Activated B cell treated with CpG ODN at 0.5 μM for 24 hours (primary cell): Measurements from ENCODE around the gene PAK2. TPM values are rescaled to one million over a fixed set of nuclear protein-coding genes. Genes with fewer than 3 reads are reported as not detected.

Experiments
- ATAC-seq: fragments of 200-7000 bp; cut with Tn5 transposase; one replicate; pipeline ENCODE4 v1.10.0; 2021; ENCODE audit warnings: low read depth, mild to moderate bottlenecking, moderate library complexity
- CTCF ChIA-PET: fragments of 350-600 bp; sonication (Branson Sonifier 250); formaldehyde crosslinking; loops from one replicate; lab custom pipeline; 2021; ENCODE audit warnings: antibody characterized with exemption; lab: Charles Lee
- POLR2A ChIA-PET: fragments of 350-600 bp; sonication (Branson Sonifier 250); formaldehyde crosslinking; loops from one replicate; lab custom pipeline; 2021; ENCODE audit warnings: antibody characterized with exemption; lab: Charles Lee
- DNase-seq: peaks from one replicate; pipeline ENCODE4 v3.0.0; 2022
- H3K27ac Mint-ChIP-seq: one replicate; pipeline ENCODE4 v1.8.0; 2020; ENCODE audit warnings: mixed read lengths
- H3K27me3 Mint-ChIP-seq: one replicate; pipeline ENCODE4 v1.8.0; 2021; ENCODE audit warnings: mixed read lengths
- H3K36me3 Mint-ChIP-seq: one replicate; pipeline ENCODE4 v1.8.0; 2021; ENCODE audit warnings: low read depth, mixed read lengths
- H3K4me1 Mint-ChIP-seq: one replicate; pipeline ENCODE4 v1.8.0; 2021; ENCODE audit warnings: mixed read lengths
- H3K4me3 Mint-ChIP-seq: one replicate; pipeline ENCODE4 v1.8.0; 2020; ENCODE audit warnings: mild to moderate bottlenecking, mixed read lengths
- H3K9me3 Mint-ChIP-seq: one replicate; pipeline ENCODE4 v1.8.0; 2020; ENCODE audit warnings: mixed read lengths
- CTCF ChIP-seq: fragments of 200-600 bp; IDR thresholded peaks from one replicate; pipeline ENCODE4 v1.8.0; 2022; ENCODE audit warnings: antibody characterized with exemption, mild to moderate bottlenecking
- intact Hi-C: fragments of 100-400 bp; cut with micrococcal nuclease; formaldehyde crosslinking; loops from one replicate; pipeline ENCODE4 v1.15.1; 2024
- total RNA-seq: library from RNA; stranded (reverse); gene quantifications from 2 replicates; pipeline ENCODE4 v1.2.3, GENCODE V29; 2022

Gene PAK2
- total RNA-seq, 1 donor from 2014 or later, result 87.1 TPM

- no peak for TF ChIP-seq CTCF
- POLR2A ChIA-PET, result no interaction called here
- no peak overlapping the region for H3K27ac Mint-ChIP-seq
- no peaks in the 10 kb centered on the region for H3K27me3 Mint-ChIP-seq
- intact Hi-C loops, result no loop called here
- ATAC-seq, result no peak
- CTCF ChIA-PET, result no interaction called here
- no peaks in the 10 kb centered on the region for H3K9me3 Mint-ChIP-seq
- H3K36me3 Mint-ChIP-seq, result peaks cover 59% of the 10 kb centered on the region
- H3K4me3 Mint-ChIP-seq, result no peak overlapping the region
- no peak for DNase-seq
- H3K4me1 Mint-ChIP-seq, result peaks cover 9% of the 10 kb centered on the region
Observed at GRCh38 chr3:196792771-196793170, 53.1 kb downstream of the PAK2 start.

GRCh38 chr3:196793246-196793645 lies 53.6 kb downstream of the PAK2 start:
- ATAC-seq (no peak), DNase-seq (no peak)
- no peak overlapping the region for H3K27ac Mint-ChIP-seq
- POLR2A ChIA-PET, result no interaction called here
- intact Hi-C loops, result no loop called here
- no peak overlapping the region for H3K4me3 Mint-ChIP-seq
- no peaks in the 10 kb centered on the region for H3K9me3 Mint-ChIP-seq
- peaks cover 7% of the 10 kb centered on the region for H3K4me1 Mint-ChIP-seq
- CTCF ChIA-PET, result no interaction called here
- no peak for TF ChIP-seq CTCF
- peaks cover 58% of the 10 kb centered on the region for H3K36me3 Mint-ChIP-seq
- no peaks in the 10 kb centered on the region for H3K27me3 Mint-ChIP-seq

GRCh38 chr3:196794467-196794866 lies 54.8 kb downstream of the PAK2 start:
- DNase-seq (no peak), ATAC-seq (no peak)
- POLR2A ChIA-PET, result no interaction called here
- Mint-ChIP-seq H3K4me3 (no peak overlapping the region), H3K27me3 (no peaks in the 10 kb centered on the region), H3K36me3 (peaks cover 52% of the 10 kb centered on the region), H3K9me3 (no peaks in the 10 kb centered on the region), H3K27ac (no peak overlapping the region), H3K4me1 (peaks cover 6% of the 10 kb centered on the region)
- intact Hi-C loops, result no loop called here
- TF ChIP-seq CTCF, result no peak
- CTCF ChIA-PET, result no interaction called here

GRCh38 chr3:196796317-196796716 lies 56.7 kb downstream of the PAK2 start:
- ChIA-PET POLR2A (no interaction called here), CTCF (no interaction called here)
- H3K36me3 Mint-ChIP-seq, result peaks cover 42% of the 10 kb centered on the region
- TF ChIP-seq CTCF, result no peak
- peaks cover 21% of the 10 kb centered on the region for H3K4me1 Mint-ChIP-seq
- H3K9me3 Mint-ChIP-seq, result no peaks in the 10 kb centered on the region
- no peak overlapping the region for H3K4me3 Mint-ChIP-seq
- ATAC-seq, result no peak
- intact Hi-C loops, result no loop called here
- no peaks in the 10 kb centered on the region for H3K27me3 Mint-ChIP-seq
- DNase-seq, result no peak
- H3K27ac Mint-ChIP-seq, result no peak overlapping the region

GRCh38 chr3:196800742-196801434 lies 61.2 kb downstream of the PAK2 start:
- H3K4me1 Mint-ChIP-seq, result peaks cover 19% of the 10 kb centered on the region
- peaks cover 40% of the 10 kb centered on the region for H3K36me3 Mint-ChIP-seq
- ATAC-seq (no peak), DNase-seq (no peak)
- POLR2A ChIA-PET, result interaction anchor here (0.6 kb wide), 1 partner anchor 36 kb away, joined by 3 read pairs; no protein-coding TSS in a partner anchor
- H3K9me3 Mint-ChIP-seq, result no peaks in the 10 kb centered on the region
- no peak for TF ChIP-seq CTCF
- intact Hi-C loops, result no loop called here
- peak overlapping the region; percentile 7 for H3K4me3 Mint-ChIP-seq
- peak overlapping the region; percentile 31 for H3K27ac Mint-ChIP-seq
- CTCF ChIA-PET, result no interaction called here
- no peaks in the 10 kb centered on the region for H3K27me3 Mint-ChIP-seq
